ENCODE data around the gene TBC1D7. TPM values are rescaled to one million over a fixed set of nuclear protein-coding genes. Genes with fewer than 3 reads are reported as not detected.

TBC1D7 gene
- total and polyA plus RNA-seq, 10 of the 15 experiments (the other 5 are each of a cell fraction or from before 2014, with no cell fraction given) = 20.1 to 65.9 (median 31.3) TPM

DNA sequence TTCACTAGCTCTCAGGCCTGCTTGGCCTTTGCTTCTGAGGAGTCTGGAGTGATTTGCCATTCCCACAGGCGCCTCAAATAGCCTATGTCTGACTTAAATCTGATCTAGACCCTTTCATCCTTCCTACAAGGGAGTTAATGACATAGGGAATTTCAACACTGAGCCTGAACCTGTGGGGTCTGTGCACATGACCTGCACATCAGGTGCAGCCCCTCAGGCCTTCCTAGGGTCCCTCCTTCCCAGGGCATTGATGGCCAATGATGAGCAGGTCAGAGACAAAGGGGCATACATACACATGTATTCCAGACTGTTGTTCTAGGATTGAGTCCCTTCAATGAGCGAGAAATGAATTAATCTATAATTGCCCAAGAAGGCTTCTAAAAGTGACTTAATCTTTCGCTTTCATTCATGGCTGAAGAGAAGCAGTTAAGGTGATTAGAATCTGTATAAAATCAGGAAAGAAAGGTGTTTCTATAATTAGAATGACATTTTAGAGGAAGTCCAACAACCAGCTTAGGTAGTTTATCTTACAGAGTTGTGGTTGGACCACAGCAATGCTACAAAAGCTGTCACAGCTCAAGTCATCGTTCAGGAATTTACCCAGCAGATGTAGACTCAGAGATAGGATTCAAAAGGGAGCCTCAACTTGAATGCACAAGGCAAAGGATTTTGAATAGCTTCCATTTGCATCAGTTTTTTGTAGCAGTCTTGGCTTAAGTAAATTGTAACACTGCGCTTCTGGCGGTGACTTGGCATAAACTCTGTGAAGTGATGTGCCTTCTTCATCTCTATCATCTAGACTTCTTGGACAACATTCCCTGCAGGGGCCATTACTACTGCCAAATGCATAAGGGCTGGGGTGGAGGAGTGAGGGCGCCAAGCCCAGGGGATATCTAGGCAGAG lies 27.0 kb upstream of the TBC1D7 start (continued):
- no peak for TF ChIP-seq SREBF1 (IDR thresholded peaks at IDR 0.05; ENCODE audit: low read length)
- TF ChIP-seq NR2C1 (IDR thresholded peaks at IDR 0.05) = no peak
- no peak for TF ChIP-seq RBBP5 (conservative IDR thresholded peaks at IDR 0.05)
- peak; percentile 83 for TF ChIP-seq MEF2A (IDR thresholded peaks at IDR 0.05; ENCODE audit: insufficient read depth, low read depth, low read length)
- TF ChIP-seq RCOR1 (conservative IDR thresholded peaks at IDR 0.05; ENCODE audit: low read depth, low read length) = no peak
- no peak for TF ChIP-seq POLR2A (IDR thresholded peaks at IDR 0.05; ENCODE audit: low read depth, low read length)
- TF ChIP-seq, protein P1, sequence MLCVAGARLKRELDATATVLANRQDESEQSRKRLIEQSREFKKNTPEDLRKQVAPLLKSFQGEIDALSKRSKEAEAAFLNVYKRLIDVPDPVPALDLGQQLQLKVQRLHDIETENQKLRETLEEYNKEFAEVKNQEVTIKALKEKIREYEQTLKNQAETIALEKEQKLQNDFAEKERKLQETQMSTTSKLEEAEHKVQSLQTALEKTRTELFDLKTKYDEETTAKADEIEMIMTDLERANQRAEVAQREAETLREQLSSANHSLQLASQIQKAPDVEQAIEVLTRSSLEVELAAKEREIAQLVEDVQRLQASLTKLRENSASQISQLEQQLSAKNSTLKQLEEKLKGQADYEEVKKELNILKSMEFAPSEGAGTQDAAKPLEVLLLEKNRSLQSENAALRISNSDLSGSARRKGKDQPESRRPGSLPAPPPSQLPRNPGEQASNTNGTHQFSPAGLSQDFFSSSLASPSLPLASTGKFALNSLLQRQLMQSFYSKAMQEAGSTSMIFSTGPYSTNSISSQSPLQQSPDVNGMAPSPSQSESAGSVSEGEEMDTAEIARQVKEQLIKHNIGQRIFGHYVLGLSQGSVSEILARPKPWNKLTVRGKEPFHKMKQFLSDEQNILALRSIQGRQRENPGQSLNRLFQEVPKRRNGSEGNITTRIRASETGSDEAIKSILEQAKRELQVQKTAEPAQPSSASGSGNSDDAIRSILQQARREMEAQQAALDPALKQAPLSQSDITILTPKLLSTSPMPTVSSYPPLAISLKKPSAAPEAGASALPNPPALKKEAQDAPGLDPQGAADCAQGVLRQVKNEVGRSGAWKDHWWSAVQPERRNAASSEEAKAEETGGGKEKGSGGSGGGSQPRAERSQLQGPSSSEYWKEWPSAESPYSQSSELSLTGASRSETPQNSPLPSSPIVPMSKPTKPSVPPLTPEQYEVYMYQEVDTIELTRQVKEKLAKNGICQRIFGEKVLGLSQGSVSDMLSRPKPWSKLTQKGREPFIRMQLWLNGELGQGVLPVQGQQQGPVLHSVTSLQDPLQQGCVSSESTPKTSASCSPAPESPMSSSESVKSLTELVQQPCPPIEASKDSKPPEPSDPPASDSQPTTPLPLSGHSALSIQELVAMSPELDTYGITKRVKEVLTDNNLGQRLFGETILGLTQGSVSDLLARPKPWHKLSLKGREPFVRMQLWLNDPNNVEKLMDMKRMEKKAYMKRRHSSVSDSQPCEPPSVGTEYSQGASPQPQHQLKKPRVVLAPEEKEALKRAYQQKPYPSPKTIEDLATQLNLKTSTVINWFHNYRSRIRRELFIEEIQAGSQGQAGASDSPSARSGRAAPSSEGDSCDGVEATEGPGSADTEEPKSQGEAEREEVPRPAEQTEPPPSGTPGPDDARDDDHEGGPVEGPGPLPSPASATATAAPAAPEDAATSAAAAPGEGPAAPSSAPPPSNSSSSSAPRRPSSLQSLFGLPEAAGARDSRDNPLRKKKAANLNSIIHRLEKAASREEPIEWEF (IDR thresholded peaks at IDR 0.05; ENCODE audit: insufficient replicate concordance, low read depth, low read length) = no peak
- TF ChIP-seq, protein P2, sequence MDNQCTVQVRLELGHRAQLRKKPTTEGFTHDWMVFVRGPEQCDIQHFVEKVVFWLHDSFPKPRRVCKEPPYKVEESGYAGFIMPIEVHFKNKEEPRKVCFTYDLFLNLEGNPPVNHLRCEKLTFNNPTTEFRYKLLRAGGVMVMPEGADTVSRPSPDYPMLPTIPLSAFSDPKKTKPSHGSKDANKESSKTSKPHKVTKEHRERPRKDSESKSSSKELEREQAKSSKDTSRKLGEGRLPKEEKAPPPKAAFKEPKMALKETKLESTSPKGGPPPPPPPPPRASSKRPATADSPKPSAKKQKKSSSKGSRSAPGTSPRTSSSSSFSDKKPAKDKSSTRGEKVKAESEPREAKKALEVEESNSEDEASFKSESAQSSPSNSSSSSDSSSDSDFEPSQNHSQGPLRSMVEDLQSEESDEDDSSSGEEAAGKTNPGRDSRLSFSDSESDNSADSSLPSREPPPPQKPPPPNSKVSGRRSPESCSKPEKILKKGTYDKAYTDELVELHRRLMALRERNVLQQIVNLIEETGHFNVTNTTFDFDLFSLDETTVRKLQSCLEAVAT (IDR thresholded peaks at IDR 0.05) = no peak
- peak; percentile 32; the same call in 1 of the 2 replicates for TF ChIP-seq CREB1 (IDR thresholded peaks at IDR 0.05; ENCODE audit: low read depth)
- TF ChIP-seq GATAD2B (conservative IDR thresholded peaks at IDR 0.05; ENCODE audit: low read depth) = no peak
- peak; percentile 47 to 49; a peak in 2 of 4 replicates for TF ChIP-seq IKZF2 (IDR thresholded peaks at IDR 0.05)
- TF ChIP-seq, protein P3, sequence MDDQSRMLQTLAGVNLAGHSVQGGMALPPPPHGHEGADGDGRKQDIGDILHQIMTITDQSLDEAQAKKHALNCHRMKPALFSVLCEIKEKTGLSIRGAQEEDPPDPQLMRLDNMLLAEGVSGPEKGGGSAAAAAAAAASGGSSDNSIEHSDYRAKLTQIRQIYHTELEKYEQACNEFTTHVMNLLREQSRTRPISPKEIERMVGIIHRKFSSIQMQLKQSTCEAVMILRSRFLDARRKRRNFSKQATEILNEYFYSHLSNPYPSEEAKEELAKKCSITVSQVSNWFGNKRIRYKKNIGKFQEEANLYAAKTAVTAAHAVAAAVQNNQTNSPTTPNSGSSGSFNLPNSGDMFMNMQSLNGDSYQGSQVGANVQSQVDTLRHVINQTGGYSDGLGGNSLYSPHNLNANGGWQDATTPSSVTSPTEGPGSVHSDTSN (IDR thresholded peaks at IDR 0.05; ENCODE audit: insufficient replicate concordance, low read depth, low read length) = no peak
- no peak for TF ChIP-seq GABPA (IDR thresholded peaks at IDR 0.05; ENCODE audit: low read depth)
- TF ChIP-seq, protein P4, sequence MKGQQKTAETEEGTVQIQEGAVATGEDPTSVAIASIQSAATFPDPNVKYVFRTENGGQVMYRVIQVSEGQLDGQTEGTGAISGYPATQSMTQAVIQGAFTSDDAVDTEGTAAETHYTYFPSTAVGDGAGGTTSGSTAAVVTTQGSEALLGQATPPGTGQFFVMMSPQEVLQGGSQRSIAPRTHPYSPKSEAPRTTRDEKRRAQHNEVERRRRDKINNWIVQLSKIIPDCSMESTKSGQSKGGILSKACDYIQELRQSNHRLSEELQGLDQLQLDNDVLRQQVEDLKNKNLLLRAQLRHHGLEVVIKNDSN (IDR thresholded peaks at IDR 0.05; ENCODE audit: borderline replicate concordance, extremely low read length, insufficient read depth, low read depth, low read length) = no peak
- no peak for TF ChIP-seq ZNF207 (IDR thresholded peaks at IDR 0.05; ENCODE audit: borderline replicate concordance)
- TF ChIP-seq, protein P5, sequence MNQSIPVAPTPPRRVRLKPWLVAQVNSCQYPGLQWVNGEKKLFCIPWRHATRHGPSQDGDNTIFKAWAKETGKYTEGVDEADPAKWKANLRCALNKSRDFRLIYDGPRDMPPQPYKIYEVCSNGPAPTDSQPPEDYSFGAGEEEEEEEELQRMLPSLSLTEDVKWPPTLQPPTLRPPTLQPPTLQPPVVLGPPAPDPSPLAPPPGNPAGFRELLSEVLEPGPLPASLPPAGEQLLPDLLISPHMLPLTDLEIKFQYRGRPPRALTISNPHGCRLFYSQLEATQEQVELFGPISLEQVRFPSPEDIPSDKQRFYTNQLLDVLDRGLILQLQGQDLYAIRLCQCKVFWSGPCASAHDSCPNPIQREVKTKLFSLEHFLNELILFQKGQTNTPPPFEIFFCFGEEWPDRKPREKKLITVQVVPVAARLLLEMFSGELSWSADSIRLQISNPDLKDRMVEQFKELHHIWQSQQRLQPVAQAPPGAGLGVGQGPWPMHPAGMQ (IDR thresholded peaks at IDR 0.05; ENCODE audit: borderline replicate concordance) = no peak
- no peak for TF ChIP-seq TAF1 (IDR thresholded peaks at IDR 0.05; ENCODE audit: borderline replicate concordance, low read depth, low read length)
- no peak for TF ChIP-seq CHD1 (IDR thresholded peaks at IDR 0.05; ENCODE audit: low read depth, low read length)
- TF ChIP-seq BCL11A (IDR thresholded peaks at IDR 0.05; ENCODE audit: low read depth, low read length) = peak; percentile 42; the same call in 1 of the 2 replicates
- 0 out of 2 replicates have a peak, but pooled peaks have one; percentile 34 for TF ChIP-seq LARP7 (IDR thresholded peaks at IDR 0.05)

Measured in GM12878 (cell line).